IPS DF 4.7 (cell line): ENCODE measurements around the gene SPTLC3.
"Not testable (repeated sequence)": the region's sequence is repeated elsewhere in the genome, so short reads cannot be mapped to it uniquely, and the experiment has no call there.

Experiments used
- DNase-seq: peaks from one replicate; pipeline ENCODE4 v3.0.0-alpha.2; 2013; ENCODE audit warnings: low spot score; ENCODE audit errors: extremely low read depth

Gene SPTLC3

DNA sequence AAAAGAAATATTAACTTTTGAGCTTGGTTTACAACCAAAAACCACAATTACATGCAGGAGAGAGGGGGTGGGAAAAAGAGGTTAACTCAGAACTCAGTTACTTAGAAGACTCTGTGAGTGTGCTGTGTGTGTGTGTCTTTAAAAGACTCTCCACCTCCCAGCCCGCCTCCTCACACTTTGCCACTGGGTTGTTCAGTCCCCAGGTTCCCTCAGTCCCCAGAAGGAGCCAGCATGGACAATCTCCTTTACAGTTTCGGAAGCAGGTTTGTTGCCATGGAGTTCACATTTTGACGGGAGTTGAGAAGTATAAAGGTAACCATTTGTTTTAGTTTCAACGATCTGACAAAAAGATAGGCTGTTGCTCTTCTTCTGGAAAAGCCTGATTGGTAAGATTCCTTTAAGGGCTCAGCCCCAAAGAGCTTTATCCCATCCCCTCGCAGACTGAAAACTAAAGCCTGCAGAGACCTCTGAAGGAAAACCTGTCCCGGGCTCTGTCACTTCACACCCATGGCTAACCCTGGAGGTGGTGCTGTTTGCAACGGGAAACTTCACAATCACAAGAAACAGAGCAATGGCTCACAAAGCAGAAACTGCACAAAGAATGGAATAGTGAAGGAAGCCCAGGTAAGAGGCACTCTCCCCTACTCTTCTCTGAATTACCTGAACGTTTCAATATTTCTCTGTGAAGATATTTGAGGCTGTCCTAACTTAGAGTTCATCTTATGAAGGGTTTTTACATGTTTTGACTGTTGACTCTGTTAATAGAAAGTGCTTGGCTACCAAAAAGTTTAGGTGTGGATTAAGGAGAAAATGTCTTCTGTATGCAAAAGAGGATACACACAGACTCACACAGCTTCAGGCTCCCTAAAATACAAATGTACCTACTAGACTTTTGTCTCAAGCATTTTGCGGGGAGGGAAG is at the start of gene SPTLC3:
Gene SPTLC3 (plus strand): TSS at position 212 of the 921 bp plus-strand sequence. CDS start 296 bp downstream, at position 508.
- peak; percentile 9 for DNase-seq

DNA sequence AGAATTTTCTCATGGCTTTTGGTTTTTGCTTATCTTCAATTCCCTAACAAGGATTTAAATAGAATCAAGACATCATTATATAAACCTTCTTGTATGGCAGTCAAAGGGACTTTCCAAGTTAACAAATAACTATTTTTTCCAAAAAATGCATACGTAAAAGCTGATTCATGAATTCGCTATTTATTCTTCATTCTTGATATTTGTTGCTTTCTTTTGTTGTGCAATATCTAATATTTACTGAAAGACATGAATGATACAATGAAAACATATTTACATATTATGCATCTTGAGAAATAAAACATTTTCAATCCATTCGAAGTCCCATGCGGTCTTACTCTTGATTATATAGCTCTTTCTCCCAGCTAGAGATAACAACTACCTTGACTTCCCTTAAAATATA is 47.0 kb upstream of the SPTLC3 start:
- no peak for DNase-seq

- DNase-seq, result no peak
Measured at GRCh38 chr20:12962895-12963294, 45.9 kb upstream of the SPTLC3 start.

DNA sequence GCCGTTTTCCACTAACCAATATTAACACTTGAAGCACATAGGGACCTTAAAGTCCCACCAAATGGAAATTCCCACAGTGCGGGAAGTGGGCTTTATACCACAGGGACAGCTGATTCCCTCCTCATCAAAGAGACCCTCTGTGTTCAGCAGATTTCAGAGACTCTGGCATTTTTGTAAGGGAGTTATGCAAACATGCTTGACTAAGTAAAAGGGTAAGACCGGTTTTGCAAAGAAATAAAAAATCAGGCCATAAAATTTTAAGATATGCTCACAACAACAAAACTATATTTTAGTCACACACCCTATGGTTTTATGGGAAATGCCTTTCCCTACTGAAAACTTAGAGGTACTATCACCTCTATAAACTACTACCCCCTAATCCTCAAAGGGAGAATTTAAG is 45.4 kb upstream of the SPTLC3 start:
- DNase-seq, result no peak

DNA sequence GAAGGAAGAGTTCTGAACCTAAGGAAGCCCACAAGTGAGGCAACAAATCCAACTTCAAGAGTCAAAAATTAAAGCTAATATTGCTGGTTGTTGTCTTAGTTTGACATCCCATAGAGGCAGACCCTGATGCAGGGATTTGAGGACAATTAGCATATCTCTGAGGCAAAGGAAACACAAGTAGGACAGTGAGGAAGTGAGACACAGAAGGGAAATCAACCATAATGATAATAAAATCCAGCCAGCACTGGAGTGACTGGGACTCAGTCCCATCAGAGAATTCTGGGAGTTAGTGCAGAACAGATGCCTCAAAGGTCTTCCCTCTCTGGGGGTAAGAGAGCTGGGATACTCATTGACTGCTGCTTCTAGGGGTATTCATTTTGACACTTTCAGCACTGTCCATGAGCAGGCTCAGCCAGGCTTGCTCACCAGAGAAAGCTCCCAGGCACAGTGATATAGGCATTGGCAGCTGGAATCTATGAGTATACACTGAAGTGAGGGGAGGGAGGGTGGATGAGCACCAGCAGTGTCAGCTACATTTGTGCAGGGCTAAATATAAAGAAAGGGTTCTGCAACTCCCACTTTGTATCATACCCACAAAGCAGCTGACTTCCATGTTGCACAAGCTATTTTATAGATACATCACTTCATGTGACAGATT is 43.4 kb upstream of the SPTLC3 start:
- DNase-seq, result no peak

DNA sequence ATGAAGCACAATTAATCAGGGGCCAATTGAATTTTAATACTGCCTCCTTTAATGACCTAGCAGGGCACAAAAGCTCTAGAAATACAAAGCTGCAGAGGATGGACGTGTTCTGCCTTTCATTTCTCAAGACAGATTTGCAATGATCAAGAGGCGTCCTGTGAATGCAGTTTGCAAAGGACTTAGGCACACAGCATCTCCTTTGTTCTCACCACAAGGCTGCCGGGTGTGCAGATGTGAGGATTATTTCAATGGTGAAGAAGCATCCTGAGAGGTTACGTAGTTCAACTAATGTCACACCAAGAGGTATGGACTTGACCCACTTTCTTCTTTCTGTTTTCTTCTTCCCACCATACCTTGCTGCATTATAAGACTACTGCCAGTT is 42.9 kb upstream of the SPTLC3 start:
- no peak for DNase-seq

DNA sequence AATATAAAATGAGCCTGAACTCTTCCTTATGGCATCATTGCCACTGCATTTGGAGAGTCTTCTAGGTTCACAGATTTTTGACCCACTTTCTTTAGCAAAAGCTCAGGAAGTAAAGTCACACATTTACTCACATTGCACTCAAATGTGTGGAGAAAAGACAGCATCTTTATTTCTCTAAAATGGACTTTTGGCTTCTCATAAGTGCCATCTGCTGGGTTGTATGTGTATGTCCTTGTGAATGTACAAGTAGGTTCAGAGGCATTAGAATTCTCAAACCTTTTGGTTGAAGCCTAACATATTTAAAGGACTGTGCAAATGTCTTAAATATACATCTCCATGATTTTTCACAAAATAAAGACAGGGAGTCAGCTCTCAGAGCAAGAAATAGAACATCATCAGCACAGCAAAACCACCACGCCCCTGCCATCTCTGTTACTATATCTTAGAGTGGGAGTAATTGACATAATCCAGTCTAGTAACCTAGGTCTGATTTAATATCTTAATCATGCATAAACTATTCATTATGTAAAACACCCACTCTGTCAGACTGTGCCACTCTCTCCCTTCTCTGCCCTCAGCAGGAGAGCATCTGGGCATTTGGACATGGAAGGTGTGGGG is 42.2 kb upstream of the SPTLC3 start:
- DNase-seq, result no peak

DNA sequence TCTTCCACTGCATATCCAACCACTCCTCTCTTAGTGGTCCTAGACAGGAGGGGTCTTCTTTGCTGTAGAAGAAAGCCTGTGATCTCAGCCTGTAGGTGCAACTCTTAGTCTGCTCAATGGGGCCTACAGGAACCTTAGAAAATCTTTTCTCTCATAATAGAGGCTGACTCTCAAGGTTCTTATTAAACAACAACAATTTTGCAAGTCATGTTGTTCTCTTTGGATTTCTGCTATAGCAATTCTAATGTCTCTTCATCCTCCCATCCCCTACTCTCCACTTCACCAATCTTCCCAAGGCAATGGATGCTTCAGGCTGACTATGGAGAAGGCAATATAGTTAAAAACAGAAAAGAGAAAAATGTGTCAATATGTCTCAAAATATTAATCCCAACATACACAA is 40.8 kb upstream of the SPTLC3 start:
- DNase-seq, result no peak

GRCh38 chr20:12968472-12968871 is 40.3 kb upstream of the SPTLC3 start:
- DNase-seq, result no peak

GRCh38 chr20:12969071-12969669 is 39.6 kb upstream of the SPTLC3 start:
- no peak for DNase-seq

- DNase-seq, result no peak
Measured at GRCh38 chr20:12970372-12970821, 38.4 kb upstream of the SPTLC3 start.

- no peak for DNase-seq
Measured at GRCh38 chr20:12975833-12976608, 32.8 kb upstream of the SPTLC3 start.

DNA sequence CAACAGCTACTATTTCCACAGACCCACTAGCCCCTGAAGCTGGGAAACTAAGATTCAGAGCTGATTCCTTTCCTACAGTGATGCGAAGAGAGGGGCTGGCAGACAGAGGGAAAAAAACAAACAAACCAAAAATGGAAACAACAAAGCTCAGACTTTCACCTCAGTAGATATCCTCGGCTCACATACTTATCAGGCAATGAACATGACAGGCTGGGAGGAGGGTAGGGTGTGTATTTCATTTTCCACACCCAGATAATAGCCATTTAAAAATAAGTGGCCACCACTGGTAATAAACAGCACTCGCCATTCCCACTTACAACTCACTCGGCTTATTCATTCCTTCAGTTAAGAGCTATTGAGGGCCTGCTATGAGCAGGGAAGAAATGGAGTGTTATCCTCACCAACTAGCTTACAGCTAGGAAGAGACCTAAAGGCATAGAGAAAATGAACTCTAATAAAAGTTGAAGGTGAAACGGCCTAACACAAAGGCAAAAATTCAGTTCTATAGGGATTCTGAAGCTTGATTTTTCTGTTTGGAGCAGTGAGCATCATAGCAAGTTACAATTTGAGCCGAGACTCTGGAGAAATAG is 32.0 kb upstream of the SPTLC3 start:
- no peak for DNase-seq

GRCh38 chr20:12977328-12978125 is 31.2 kb upstream of the SPTLC3 start:
- no peak for DNase-seq

DNA sequence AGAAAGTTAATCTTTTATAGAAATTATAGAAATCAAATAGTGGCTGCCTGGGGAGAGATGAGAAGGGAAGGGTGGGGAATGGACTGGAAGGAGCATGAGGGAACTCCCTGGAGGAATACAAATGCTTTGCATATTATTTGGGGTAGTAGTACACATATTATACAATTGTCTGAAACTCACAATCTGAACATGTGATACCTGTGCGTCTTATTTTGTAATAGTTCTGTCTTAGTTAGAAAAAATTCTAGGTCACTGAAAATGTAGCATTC is 30.7 kb upstream of the SPTLC3 start:
- no peak for DNase-seq

- no peak for DNase-seq
Measured at GRCh38 chr20:12978613-12979495, 29.9 kb upstream of the SPTLC3 start.

- not testable (repeated sequence) for DNase-seq
Measured at GRCh38 chr20:12979713-12980112, 29.1 kb upstream of the SPTLC3 start.

DNA sequence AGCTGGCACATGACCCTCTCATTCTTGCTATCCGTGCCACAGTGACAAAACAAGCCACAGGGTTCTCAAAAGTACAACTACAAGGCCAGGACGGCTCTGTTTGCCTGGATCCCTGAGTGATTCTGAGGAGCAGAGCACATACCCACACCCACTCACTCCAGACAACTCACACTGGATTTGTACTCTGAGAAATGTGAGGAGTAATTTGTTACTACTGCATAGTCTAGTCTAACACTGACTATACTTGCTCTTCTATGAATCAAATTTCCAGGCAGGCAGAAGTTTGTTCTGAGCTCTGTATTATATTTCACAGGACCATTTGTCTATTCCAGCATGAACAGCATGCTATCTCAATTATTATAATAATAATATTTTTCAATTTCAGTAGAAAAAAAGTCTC is 26.7 kb upstream of the SPTLC3 start:
- DNase-seq, result no peak
